Coronary artery (tissue), 2 donors: ENCODE results near the gene CLDN3.

Experiments used
- DNase-seq: peaks from one replicate; pipeline ENCODE4 v3.0.0-alpha.2; 2017; ENCODE audit warnings: low spot score
- H3K27ac ChIP-seq, 2 donors: fragments of 200-600 bp; sonication (generic); one replicate each; pipeline ENCODE4 v1.5.1; 2016 to 2019
- H3K4me3 ChIP-seq: fragments of 200-600 bp; sonication (generic); 2 replicates; pipeline ENCODE4 v1.5.1; 2016; ENCODE audit warnings: mild to moderate bottlenecking, moderate library complexity
- TF ChIP-seq, protein P1 (sequence below): fragments of 200-600 bp; sonication (generic); IDR thresholded peaks from one replicate; pipeline ENCODE4 v1.5.1; 2019; ENCODE audit warnings: antibody characterized with exemption

CLDN3 gene

DNA sequence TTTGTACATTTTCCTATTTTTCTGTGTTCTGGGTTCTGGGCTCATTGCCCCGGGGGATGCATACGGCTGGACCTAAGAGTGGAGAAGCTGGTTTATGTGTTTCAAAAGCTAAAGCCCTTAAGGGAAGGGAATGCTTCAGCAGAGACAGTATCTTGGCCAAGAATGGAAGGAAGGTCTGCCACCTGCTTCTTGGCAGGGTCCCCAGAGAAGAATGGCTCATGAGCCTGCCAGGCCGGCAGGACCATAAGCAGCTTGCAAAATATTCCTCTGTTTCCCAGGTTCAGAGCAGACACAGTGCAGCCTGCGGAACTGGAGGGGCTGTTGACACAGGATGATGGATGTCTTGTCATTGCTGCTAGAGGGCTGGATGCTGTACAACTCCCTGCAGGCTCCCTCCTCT lies 23.7 kb downstream of the CLDN3 start:
- TF ChIP-seq, protein P1, sequence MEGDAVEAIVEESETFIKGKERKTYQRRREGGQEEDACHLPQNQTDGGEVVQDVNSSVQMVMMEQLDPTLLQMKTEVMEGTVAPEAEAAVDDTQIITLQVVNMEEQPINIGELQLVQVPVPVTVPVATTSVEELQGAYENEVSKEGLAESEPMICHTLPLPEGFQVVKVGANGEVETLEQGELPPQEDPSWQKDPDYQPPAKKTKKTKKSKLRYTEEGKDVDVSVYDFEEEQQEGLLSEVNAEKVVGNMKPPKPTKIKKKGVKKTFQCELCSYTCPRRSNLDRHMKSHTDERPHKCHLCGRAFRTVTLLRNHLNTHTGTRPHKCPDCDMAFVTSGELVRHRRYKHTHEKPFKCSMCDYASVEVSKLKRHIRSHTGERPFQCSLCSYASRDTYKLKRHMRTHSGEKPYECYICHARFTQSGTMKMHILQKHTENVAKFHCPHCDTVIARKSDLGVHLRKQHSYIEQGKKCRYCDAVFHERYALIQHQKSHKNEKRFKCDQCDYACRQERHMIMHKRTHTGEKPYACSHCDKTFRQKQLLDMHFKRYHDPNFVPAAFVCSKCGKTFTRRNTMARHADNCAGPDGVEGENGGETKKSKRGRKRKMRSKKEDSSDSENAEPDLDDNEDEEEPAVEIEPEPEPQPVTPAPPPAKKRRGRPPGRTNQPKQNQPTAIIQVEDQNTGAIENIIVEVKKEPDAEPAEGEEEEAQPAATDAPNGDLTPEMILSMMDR, result no peak
- Histone ChIP-seq H3K4me3 (no peak overlapping the region), H3K27ac (no peak overlapping the region)
- no peak for DNase-seq

DNA sequence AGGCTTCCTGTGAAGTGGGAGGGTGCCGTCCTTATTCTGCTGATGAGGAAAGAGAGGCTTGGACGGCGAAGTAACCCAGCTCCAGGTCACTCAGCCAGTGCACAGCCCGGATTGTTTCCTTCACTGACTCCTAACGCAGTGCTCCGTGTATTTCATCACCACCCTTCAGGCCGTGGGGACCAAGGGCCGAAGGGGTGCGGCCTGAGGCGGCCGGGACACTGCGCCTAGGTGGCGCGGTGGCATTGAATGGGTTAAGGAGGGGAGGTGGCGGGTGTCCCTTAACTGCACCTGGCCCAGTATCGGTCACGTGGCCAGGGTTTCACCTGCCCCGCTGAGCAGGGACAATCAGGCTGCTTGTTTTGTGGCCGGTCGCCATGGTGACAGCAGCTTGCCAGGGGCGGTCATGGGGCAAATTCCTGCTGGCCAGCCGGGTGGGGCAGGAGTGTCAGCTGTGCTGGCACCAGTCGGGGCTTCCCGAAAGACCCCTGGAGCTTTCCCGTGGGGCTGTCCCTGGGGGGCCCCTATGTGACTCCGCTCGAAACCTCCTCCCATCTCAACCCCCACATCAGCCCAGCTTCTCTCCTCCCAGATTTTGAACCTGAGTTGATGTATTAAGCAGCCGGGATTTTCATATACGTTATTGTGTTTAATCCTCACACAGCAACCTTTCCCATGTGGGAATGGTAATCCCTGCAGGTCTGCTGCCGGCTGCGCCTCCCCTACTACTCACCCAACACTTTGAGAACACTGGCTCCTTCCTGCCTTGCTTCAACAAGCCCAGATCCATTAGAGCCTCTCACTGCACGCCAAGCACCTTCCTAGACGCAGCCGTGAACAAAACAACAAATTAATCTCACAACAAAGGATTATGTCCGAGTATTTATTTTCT lies 27.1 kb downstream of the CLDN3 start:
- DNase-seq, result no peak
- Histone ChIP-seq H3K27ac (peak overlapping the region in 1 of 2 donors; percentile 32), H3K4me3 (no peak overlapping the region)
- TF ChIP-seq, protein P1, result no peak

DNA sequence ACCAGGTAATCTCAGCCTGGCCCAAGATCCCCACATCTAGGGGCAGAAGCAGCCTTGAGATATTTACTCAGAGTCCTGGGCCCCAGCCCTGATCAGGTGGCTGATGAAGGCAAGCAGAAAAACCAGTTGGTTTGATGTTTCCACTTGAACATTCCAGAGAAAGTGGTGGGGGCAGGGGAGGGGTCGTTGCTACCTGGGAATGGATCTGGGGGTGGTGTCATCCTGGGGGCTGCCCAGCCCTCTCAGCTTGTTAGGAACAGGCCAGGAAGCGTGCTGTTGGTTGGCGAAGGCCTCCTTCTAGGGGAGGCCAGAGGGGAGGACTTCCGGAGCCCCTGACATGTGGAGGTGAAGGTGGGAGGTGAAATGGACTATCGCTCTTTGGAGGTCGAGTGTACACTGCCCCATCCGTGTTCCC lies 27.7 kb downstream of the CLDN3 start:
- Histone ChIP-seq H3K27ac (peak overlapping the region in 1 of 2 donors; percentile 32), H3K4me3 (no peak overlapping the region)
- TF ChIP-seq, protein P1, result no peak
- no peak for DNase-seq

DNA sequence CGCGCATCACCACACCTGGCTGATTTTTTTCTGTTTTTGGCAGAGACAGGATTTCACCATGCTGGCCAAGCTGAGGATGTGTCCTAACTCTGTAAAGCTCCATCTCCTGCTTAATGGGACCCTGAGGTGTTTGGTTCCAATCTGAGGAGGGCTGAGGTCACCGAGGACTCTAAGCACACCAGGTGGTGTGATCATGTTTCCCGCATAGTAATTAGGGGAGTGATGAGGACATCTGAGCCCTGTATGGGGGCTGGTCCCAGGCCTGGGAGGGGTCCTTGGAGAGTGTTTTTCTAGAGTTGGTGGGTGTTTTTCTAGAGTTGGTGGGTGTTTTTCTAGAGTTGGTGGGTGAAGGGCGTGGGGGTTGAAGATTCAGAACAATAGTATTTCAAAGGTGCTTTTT lies 28.5 kb downstream of the CLDN3 start:
- Histone ChIP-seq H3K27ac (no peak overlapping the region), H3K4me3 (no peak overlapping the region)
- DNase-seq, result no peak
- TF ChIP-seq, protein P1, result no peak

DNA sequence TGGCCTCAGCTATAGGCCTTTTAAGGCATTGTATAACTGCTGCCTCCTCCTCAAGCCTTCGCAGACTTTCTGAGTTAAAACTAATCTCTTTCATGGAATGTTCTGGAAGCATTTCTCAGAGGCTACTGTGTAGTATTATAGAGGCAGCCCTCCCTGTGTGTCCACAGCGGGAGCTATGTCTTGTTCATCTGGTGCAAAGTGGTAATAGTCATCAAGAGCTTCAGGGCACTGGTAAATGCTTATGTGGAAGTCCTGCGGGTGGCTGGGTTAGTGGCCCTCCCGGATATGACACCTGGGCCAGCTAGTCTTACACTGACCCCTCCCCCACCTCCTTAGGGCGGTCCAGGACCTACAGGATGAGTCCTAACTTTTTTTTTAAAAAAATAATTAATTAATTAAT lies 29.3 kb downstream of the CLDN3 start:
- Histone ChIP-seq H3K4me3 (no peak overlapping the region), H3K27ac (no peak overlapping the region)
- TF ChIP-seq, protein P1, result no peak
- DNase-seq, result no peak

DNA sequence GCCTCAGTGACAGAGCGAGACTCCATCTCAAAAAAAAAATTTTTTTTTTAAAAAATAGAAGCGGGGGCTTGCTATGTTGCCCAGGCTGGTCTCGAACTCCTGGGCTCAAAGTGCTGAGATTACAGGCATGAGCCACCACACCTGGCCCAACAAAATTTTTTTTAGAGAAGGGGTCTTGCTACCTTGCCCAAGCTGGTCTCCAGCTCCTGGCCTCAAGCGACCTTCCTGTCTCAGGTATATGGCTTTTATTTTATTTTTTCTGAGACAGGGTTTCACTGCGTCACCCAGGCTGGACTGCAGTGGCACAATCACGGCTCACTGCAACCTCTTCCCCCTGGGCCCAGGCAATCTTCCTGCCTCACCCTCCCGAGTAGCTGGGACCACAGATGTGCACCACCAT lies 29.9 kb downstream of the CLDN3 start:
- DNase-seq, result no peak
- no peak overlapping the region for H3K4me3 ChIP-seq

More for the DNA sequence above, 29.9 kb downstream of the CLDN3 start:
- TF ChIP-seq, protein P1, result no peak
- no peak overlapping the region for H3K27ac ChIP-seq
